HEK293 (cell line): Measurements from ENCODE around the gene SLC44A1.
A peak's percentile ranks its signal among the peaks of the same experiment; 100 is the strongest.

Experiments used
- CTCF ChIA-PET: fragments of 350-600 bp; formaldehyde crosslinking; extraction: SDS; loops from one replicate; lab custom pipeline; 2021; ENCODE audit warnings: antibody characterized with exemption; lab: Yijun Ruan, JAX
- POLR2A ChIA-PET: fragments of 300-600 bp; formaldehyde crosslinking; extraction: SDS; loops from one replicate; lab custom pipeline; 2020; ENCODE audit warnings: antibody characterized with exemption, inconsistent platforms; lab: Yijun Ruan, JAX
- H3K27ac ChIP-seq: fragments of 200-500 bp; sonication (Bioruptor generic); 2 replicates; pipeline ENCODE4 v1.5.1; 2014; ENCODE audit warnings: low read depth, low read length, control low read depth, inconsistent platforms; ENCODE audit errors: extremely low read depth
- H3K36me3 ChIP-seq, 2 experiments: fragments of 200-500 bp in 1 of 2; sonication (Bioruptor generic) in 1 of 2; 1 replicate in 1 of 2; 2 replicates in 1 of 2; pipeline ENCODE4 v1.5.1; 2014 to 2017; ENCODE audit warnings: inconsistent platforms in 2 of 2, low read length in 2 of 2; ENCODE audit not compliant: control insufficient read depth in 2 of 2, insufficient read depth in 1 of 2
- H3K4me1 ChIP-seq: fragments of 200-500 bp; sonication (Bioruptor generic); 2 replicates; pipeline ENCODE4 v1.5.1; 2014; ENCODE audit warnings: mild to moderate bottlenecking, low read length, inconsistent platforms; ENCODE audit not compliant: control insufficient read depth, insufficient read depth
- H3K4me3 ChIP-seq: 2 replicates; pipeline ENCODE4 v1.5.1; 2011; ENCODE audit warnings: low read depth, mild to moderate bottlenecking, control low read depth, low read length, moderate library complexity
- H3K9me3 ChIP-seq: fragments of 200-500 bp; sonication (Bioruptor generic); 2 replicates; pipeline ENCODE4 v1.5.1; 2014; ENCODE audit warnings: low read depth, low read length, inconsistent platforms; ENCODE audit not compliant: control insufficient read depth, insufficient read depth
- CTCF ChIP-seq: fragments of 450-650 bp; formaldehyde crosslinking; IDR thresholded peaks from 2 replicates; pipeline ENCODE4 v1.5.1; 2016; ENCODE audit warnings: missing biosample characterization, missing genetic modification characterization
- GLIS1 ChIP-seq: fragments of 450-650 bp; formaldehyde crosslinking; IDR thresholded peaks from 2 replicates; pipeline ENCODE4 v1.5.1; 2016; ENCODE audit warnings: missing biosample characterization, missing genetic modification characterization
- GLIS2 ChIP-seq: fragments of 450-650 bp; formaldehyde crosslinking; IDR thresholded peaks from 2 replicates; pipeline ENCODE4 v1.5.1; 2016; ENCODE audit warnings: missing biosample characterization, missing genetic modification characterization
- KLF16 ChIP-seq: fragments of 450-650 bp; formaldehyde crosslinking; IDR thresholded peaks from 2 replicates; pipeline ENCODE4 v1.5.1; 2017; ENCODE audit warnings: missing biosample characterization, missing genetic modification characterization
- KLF8 ChIP-seq: fragments of 450-650 bp; formaldehyde crosslinking; IDR thresholded peaks from 2 replicates; pipeline ENCODE4 v1.5.1; 2016; ENCODE audit warnings: missing biosample characterization, missing genetic modification characterization
- MYNN ChIP-seq: fragments of 450-650 bp; formaldehyde crosslinking; IDR thresholded peaks from 2 replicates; pipeline ENCODE4 v1.5.1; 2016; ENCODE audit warnings: missing biosample characterization, missing genetic modification characterization, borderline replicate concordance
- PATZ1 ChIP-seq: fragments of 450-650 bp; formaldehyde crosslinking; IDR thresholded peaks from 2 replicates; pipeline ENCODE4 v1.5.1; 2016; ENCODE audit warnings: missing biosample characterization, missing genetic modification characterization
- PRDM10 ChIP-seq: fragments of 450-650 bp; formaldehyde crosslinking; IDR thresholded peaks from 2 replicates; pipeline ENCODE4 v1.5.1; 2016; ENCODE audit warnings: missing biosample characterization, missing genetic modification characterization
- SP3 ChIP-seq: fragments of 450-650 bp; formaldehyde crosslinking; IDR thresholded peaks from 2 replicates; pipeline ENCODE4 v1.5.1; 2016; ENCODE audit warnings: missing biosample characterization, missing genetic modification characterization
- ZBTB17 ChIP-seq: fragments of 450-650 bp; formaldehyde crosslinking; IDR thresholded peaks from 2 replicates; pipeline ENCODE4 v1.5.1; 2016; ENCODE audit warnings: missing biosample characterization, missing genetic modification characterization
- ZBTB20 ChIP-seq: fragments of 450-650 bp; formaldehyde crosslinking; IDR thresholded peaks from 2 replicates; pipeline ENCODE4 v1.5.1; 2016; ENCODE audit warnings: missing biosample characterization, missing genetic modification characterization
- ZBTB8A ChIP-seq: fragments of 450-650 bp; formaldehyde crosslinking; IDR thresholded peaks from 2 replicates; pipeline ENCODE4 v1.5.1; 2016; ENCODE audit warnings: missing biosample characterization, missing genetic modification characterization
- ZEB2 ChIP-seq: fragments of 450-650 bp; formaldehyde crosslinking; IDR thresholded peaks from 2 replicates; pipeline ENCODE4 v1.5.1; 2016; ENCODE audit warnings: missing biosample characterization, missing genetic modification characterization
- ZFP69B ChIP-seq: fragments of 450-650 bp; formaldehyde crosslinking; IDR thresholded peaks from 2 replicates; pipeline ENCODE4 v1.5.1; 2016; ENCODE audit warnings: missing biosample characterization, missing genetic modification characterization
- ZNF157 ChIP-seq: fragments of 450-650 bp; formaldehyde crosslinking; IDR thresholded peaks from 2 replicates; pipeline ENCODE4 v1.5.1; 2016; ENCODE audit warnings: missing biosample characterization, missing genetic modification characterization
- ZNF335 ChIP-seq: fragments of 450-650 bp; formaldehyde crosslinking; conservative IDR thresholded peaks from 2 replicates; pipeline ENCODE4 v1.5.1; 2016; ENCODE audit warnings: missing biosample characterization, missing genetic modification characterization
- ZNF571 ChIP-seq: fragments of 450-650 bp; formaldehyde crosslinking; IDR thresholded peaks from 2 replicates; pipeline ENCODE4 v1.5.0; 2017; ENCODE audit warnings: missing biosample characterization, missing genetic modification characterization
- ZNF621 ChIP-seq: fragments of 450-650 bp; formaldehyde crosslinking; IDR thresholded peaks from 2 replicates; pipeline ENCODE4 v1.5.1; 2017; ENCODE audit warnings: missing biosample characterization, missing genetic modification characterization
- ZNF768 ChIP-seq: fragments of 450-650 bp; formaldehyde crosslinking; IDR thresholded peaks from 2 replicates; pipeline ENCODE4 v1.5.1; 2018; ENCODE audit warnings: missing biosample characterization, mild to moderate bottlenecking, missing genetic modification characterization
- ZSCAN30 ChIP-seq: fragments of 450-650 bp; IDR thresholded peaks from 2 replicates; pipeline ENCODE4 v1.5.1; 2018; ENCODE audit warnings: missing biosample characterization, mild to moderate bottlenecking, missing genetic modification characterization, moderate library complexity
- ZXDB ChIP-seq: fragments of 450-650 bp; formaldehyde crosslinking; IDR thresholded peaks from 2 replicates; pipeline ENCODE4 v1.5.1; 2016; ENCODE audit warnings: missing biosample characterization, missing genetic modification characterization
- TF ChIP-seq, protein P1 (sequence below): fragments of 450-650 bp; formaldehyde crosslinking; optimal IDR thresholded peaks from 2 replicates; pipeline ENCODE3; 2016; ENCODE audit warnings: missing biosample characterization, mild to moderate bottlenecking, missing genetic modification characterization
- TF ChIP-seq, protein P2 (sequence below): fragments of 450-650 bp; formaldehyde crosslinking; IDR thresholded peaks from 2 replicates; pipeline ENCODE4 v1.5.1; 2016; ENCODE audit warnings: missing biosample characterization, missing genetic modification characterization
- TF ChIP-seq, protein P3 (sequence below): fragments of 450-650 bp; formaldehyde crosslinking; IDR thresholded peaks from 2 replicates; pipeline ENCODE4 v1.5.1; 2016; ENCODE audit warnings: missing biosample characterization, missing genetic modification characterization

SLC44A1 gene

GRCh38 chr9:105245029-105245890 lies 809 bp downstream of the SLC44A1 start:
- Histone ChIP-seq H3K36me3 (no peaks in the 10 kb centered on the region), H3K4me1 (peaks cover 14% of the 10 kb centered on the region), H3K9me3 (no peaks in the 10 kb centered on the region), H3K4me3 (peak overlapping the region; percentile 88), H3K27ac (peak overlapping the region; percentile 82)
- POLR2A ChIA-PET = interaction anchor here (0.7 to 2.3 kb wide), 11 partner anchors 9 to 450 kb away, joined by 3 to 16 read pairs (median 4); partner anchors contain the start of gene TMEM38B
- CTCF ChIA-PET = interaction anchor here (0.5 to 1.6 kb wide), 7 partner anchors 8 to 170 kb away, joined by 3 to 5 read pairs (median 3); no protein-coding TSS in a partner anchor
- TF ChIP-seq, protein P1, sequence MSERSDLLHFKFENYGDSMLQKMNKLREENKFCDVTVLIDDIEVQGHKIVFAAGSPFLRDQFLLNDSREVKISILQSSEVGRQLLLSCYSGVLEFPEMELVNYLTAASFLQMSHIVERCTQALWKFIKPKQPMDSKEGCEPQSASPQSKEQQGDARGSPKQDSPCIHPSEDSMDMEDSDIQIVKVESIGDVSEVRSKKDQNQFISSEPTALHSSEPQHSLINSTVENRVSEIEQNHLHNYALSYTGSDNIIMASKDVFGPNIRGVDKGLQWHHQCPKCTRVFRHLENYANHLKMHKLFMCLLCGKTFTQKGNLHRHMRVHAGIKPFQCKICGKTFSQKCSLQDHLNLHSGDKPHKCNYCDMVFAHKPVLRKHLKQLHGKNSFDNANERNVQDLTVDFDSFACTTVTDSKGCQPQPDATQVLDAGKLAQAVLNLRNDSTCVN (tag by site-specific recombination) = peak; percentile 66
- 0 out of 2 replicates have a peak, but pooled peaks have one; percentile 50 for TF ChIP-seq ZXDB (tag by site-specific recombination)
- peak; percentile 57 for TF ChIP-seq PRDM10 (tag by site-specific recombination)
- peak; percentile 32; the same call in 1 of the 2 replicates for TF ChIP-seq KLF8 (tag by site-specific recombination)
- TF ChIP-seq ZBTB17 (tag by site-specific recombination) = peak; percentile 77
- 0 out of 2 replicates have a peak, but pooled peaks have one; percentile 17 for TF ChIP-seq ZSCAN30 (tag by site-specific recombination)
- peak; percentile 26; the same call in 1 of the 2 replicates for TF ChIP-seq GLIS1 (tag by site-specific recombination)
- TF ChIP-seq, protein P2, sequence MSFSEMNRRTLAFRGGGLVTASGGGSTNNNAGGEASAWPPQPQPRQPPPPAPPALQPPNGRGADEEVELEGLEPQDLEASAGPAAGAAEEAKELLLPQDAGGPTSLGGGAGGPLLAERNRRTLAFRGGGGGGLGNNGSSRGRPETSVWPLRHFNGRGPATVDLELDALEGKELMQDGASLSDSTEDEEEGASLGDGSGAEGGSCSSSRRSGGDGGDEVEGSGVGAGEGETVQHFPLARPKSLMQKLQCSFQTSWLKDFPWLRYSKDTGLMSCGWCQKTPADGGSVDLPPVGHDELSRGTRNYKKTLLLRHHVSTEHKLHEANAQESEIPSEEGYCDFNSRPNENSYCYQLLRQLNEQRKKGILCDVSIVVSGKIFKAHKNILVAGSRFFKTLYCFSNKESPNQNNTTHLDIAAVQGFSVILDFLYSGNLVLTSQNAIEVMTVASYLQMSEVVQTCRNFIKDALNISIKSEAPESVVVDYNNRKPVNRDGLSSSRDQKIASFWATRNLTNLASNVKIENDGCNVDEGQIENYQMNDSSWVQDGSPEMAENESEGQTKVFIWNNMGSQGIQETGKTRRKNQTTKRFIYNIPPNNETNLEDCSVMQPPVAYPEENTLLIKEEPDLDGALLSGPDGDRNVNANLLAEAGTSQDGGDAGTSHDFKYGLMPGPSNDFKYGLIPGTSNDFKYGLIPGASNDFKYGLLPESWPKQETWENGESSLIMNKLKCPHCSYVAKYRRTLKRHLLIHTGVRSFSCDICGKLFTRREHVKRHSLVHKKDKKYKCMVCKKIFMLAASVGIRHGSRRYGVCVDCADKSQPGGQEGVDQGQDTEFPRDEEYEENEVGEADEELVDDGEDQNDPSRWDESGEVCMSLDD = peak; percentile 63; the same call in 1 of the 2 replicates
- TF ChIP-seq ZBTB8A (tag by site-specific recombination) = peak; percentile 86
- TF ChIP-seq ZNF768 = no peak
- TF ChIP-seq ZBTB20 (tag by site-specific recombination) = peak; percentile 82
- peak; percentile 66; the same call in 1 of the 2 replicates for TF ChIP-seq ZEB2 (tag by site-specific recombination)
- TF ChIP-seq PATZ1 (tag by site-specific recombination) = peak; percentile 71
- TF ChIP-seq CTCF = peak; percentile 47
- TF ChIP-seq GLIS2 (tag by site-specific recombination) = peak; percentile 87
- TF ChIP-seq ZNF571 (tag by site-specific recombination) = no peak
- peak; percentile 95 for TF ChIP-seq ZNF335 (tag by site-specific recombination)
- no peak for TF ChIP-seq ZNF621
- no peak for TF ChIP-seq MYNN (tag by site-specific recombination)
- no peak for TF ChIP-seq ZNF157
- TF ChIP-seq SP3 (tag by site-specific recombination) = peak; percentile 22; the same call in 1 of the 2 replicates
- 0 out of 2 replicates have a peak, but pooled peaks have one; percentile 42 for TF ChIP-seq KLF16 (tag by site-specific recombination)
- TF ChIP-seq ZFP69B = no peak
- TF ChIP-seq, protein P3, sequence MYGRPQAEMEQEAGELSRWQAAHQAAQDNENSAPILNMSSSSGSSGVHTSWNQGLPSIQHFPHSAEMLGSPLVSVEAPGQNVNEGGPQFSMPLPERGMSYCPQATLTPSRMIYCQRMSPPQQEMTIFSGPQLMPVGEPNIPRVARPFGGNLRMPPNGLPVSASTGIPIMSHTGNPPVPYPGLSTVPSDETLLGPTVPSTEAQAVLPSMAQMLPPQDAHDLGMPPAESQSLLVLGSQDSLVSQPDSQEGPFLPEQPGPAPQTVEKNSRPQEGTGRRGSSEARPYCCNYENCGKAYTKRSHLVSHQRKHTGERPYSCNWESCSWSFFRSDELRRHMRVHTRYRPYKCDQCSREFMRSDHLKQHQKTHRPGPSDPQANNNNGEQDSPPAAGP (tag by site-specific recombination) = 0 out of 2 replicates have a peak, but pooled peaks have one; percentile 21
